ENCODE results near the gene HRH2.
"Not testable (repeated sequence)": the region's sequence is repeated elsewhere in the genome, so short reads cannot be mapped to it uniquely, and the experiment has no call there.

The HRH2 gene

DNA sequence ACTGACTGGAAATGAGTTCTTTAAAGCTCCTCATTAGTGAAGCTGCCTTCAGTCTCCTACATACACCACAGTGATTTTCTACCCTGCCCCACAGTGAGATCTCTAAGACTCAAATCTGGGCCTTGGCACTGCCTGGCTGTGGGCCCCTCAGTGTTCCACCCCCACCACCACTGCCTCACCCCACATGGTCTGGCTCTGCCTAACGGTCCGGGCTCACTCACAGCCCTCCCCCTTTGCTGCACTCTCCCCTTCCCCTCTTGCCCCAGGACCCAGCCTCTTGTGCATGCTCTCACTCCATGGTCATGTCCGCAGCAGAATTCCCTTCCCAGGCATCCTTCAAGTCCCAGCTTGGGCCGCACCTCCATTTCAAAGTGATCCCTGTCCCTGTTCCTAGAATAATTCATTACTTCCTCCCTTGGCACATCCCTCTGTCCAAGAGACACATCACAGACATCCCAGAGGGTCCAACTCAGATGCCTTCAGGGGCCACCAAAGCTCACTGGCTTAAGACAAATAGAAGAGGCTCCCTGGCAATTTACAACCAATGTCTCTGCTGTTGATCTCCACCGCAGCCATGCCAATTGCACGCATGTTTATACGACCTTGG lies 56.7 kb downstream of the HRH2 start:
- no peak for DNase-seq (ENCODE audit: low read depth)

DNA sequence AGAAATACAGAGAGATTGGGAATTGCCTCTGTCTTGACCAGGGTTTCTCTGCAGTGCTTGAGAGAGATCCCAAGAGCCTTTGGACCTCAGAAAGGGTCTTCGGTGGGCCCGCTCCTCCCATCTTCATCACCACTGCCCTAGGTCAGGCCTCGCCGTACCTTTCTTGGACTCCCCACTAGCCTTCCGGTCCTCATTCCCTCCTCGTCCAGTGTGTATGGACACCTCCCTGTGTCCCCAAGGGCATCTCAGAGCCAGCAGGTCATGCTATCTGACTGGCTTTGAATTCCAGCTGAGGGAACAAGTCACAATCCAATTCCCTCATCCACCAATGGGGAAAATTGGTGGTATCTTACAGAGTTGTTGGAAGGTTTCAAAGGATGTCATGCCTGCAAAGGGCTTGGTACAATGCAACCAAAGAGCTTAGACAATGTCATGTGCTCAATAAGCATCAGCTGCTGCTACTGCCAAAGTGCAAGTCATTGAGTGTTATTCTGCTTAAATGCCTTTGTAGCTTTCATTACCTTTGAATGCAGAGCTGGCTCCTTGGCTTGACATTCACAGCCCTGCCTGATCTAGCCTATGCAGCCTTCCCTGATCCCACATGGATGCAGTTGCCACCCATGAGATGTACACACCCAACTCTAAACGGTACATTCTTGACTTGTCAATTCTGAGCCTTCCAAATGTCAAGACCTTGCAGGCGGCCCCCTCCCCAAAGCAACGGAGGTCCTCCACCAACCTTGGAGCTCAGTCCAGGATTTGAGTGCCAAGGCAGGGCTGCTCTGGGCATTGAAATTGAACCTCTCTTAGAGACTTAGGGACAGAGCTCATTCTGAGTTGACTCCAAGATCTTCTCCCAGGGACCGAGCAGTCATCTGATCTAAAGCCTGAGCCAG lies 58.0 kb downstream of the HRH2 start:
- DNase-seq (ENCODE audit: low read depth) = no peak

- DNase-seq (ENCODE audit: low read depth) = no peak
Measured at GRCh38 chr5:175717837-175718236, 60.0 kb downstream of the HRH2 start.

GRCh38 chr5:175718401-175719108 lies 60.7 kb downstream of the HRH2 start:
- no peak for DNase-seq (ENCODE audit: low read depth)

GRCh38 chr5:175719109-175719432 lies 61.2 kb downstream of the HRH2 start:
- not testable (repeated sequence) for DNase-seq (ENCODE audit: low read depth)

GRCh38 chr5:175724314-175725275 lies 66.7 kb downstream of the HRH2 start:
- DNase-seq (ENCODE audit: low read depth) = no peak

DNA sequence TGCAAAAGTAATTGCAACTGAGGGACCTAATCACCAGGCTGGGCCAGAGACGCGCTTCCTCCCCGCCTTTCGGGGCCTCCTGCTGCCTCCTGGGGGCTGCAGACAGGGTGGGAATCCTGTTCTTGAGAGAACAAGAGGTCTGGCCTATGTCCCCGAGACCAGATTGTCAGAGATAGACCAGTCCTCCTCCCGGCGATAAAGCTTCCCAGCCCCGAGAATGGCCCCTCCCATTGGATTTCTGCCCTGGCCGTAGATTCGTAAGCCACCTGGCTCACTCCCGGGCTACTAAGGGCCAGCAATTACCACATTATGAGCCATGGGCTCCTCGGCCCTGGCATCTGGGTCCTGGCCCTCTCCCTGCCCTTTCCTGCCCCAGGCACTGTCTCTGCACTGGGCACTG lies 70.4 kb downstream of the HRH2 start:
- DNase-seq (ENCODE audit: low read depth) = no peak

- DNase-seq (ENCODE audit: low read depth) = no peak
Measured at GRCh38 chr5:175728885-175729828, 71.3 kb downstream of the HRH2 start.

DNA sequence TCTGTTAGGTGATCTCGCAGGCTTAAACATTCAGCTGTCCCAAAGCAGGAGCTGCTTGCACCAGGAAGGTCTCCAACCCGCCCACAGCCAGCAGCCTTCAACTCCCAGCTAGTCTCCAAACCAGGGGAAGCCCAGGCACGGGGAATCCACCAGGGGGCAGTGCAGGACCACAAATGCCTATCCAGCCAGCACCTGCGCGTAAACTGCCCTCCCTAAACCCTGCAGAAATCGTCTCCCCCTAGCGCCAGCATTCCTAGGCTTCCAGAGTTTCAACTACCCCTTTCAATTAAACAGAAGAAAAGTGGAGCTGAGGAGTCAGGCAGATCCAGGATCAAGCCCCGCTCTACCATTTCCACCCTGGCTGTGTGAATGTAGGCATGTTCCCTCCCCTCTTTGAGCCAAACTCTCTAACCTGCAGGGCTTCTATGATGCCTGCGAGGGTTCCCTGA lies 72.0 kb downstream of the HRH2 start:
- peak; percentile 75 for DNase-seq (ENCODE audit: low read depth)

- no peak for DNase-seq (ENCODE audit: low read depth)
Measured at GRCh38 chr5:175731172-175731571, 73.3 kb downstream of the HRH2 start.

- DNase-seq (ENCODE audit: low read depth) = no peak
Measured at GRCh38 chr5:175731756-175732465, 74.0 kb downstream of the HRH2 start.

DNA sequence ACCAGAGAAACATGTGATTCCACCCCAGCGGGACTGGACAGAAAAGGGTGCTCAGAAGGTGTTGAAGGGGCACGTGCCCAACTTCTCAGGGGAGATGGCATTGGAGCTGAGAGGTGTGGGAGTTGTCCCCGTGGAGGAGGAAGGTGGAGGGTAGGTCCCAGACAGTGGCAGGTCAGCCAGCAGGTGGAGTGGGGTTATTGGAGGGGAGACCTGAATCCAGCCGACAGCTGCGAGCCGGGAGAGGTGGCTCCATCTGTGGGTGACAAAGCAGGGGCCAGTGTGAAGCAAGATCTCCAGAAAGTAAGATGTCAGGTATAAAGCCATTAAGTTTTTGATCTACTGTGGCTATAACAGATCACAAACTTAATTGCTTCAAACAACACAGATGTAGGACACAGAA lies 75.1 kb downstream of the HRH2 start:
- DNase-seq (ENCODE audit: low read depth) = no peak

GRCh38 chr5:175734016-175734415 lies 76.1 kb downstream of the HRH2 start:
- DNase-seq (ENCODE audit: low read depth) = no peak

GRCh38 chr5:175734501-175734900 lies 76.6 kb downstream of the HRH2 start:
- no peak for DNase-seq (ENCODE audit: low read depth)

DNA sequence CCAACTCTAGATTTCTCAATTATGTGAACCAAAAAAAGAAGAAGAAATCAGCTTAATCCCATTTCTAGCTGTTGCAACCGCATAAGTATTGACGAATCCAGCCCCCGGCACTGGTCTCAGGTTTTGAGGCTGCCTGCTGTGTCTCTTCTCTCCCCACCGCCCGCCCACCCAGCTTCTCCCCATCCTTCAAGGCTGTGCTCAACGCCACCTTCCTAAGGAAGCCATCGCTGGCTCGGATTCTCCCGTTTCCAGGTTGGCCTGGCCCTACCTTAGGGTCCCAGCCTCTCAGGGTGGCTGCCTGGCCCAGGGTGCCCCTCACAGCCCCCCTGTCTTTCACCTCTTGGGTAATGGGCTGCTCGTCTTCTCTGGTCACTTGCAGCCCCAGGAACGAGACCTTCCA lies 77.8 kb downstream of the HRH2 start:
- DNase-seq (ENCODE audit: low read depth) = no peak

GRCh38 chr5:175736652-175737051 lies 78.8 kb downstream of the HRH2 start:
- DNase-seq (ENCODE audit: low read depth) = no peak

GRCh38 chr5:175737481-175737880 lies 79.6 kb downstream of the HRH2 start:
- DNase-seq (ENCODE audit: low read depth) = no peak

DNA sequence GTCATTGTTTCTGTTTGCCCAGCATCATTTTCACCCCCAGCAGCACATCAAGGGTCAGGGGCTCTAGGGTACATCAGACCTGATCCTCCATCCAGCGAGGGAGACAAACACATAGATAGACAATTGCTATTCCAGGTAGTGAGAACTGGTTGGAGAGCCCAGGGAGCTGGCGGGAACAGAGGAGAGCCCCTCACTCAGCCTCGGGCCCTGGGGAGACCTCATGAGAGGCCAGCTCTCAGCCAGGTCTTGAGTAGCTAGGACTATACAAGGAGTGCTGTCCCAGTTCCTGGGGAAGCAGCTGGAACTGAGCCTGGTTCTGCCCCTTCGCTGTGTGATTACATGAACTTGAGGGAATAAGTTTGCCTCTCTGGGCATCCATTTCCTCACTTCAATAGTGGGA lies 80.3 kb downstream of the HRH2 start:
- DNase-seq (ENCODE audit: low read depth) = no peak

DNA sequence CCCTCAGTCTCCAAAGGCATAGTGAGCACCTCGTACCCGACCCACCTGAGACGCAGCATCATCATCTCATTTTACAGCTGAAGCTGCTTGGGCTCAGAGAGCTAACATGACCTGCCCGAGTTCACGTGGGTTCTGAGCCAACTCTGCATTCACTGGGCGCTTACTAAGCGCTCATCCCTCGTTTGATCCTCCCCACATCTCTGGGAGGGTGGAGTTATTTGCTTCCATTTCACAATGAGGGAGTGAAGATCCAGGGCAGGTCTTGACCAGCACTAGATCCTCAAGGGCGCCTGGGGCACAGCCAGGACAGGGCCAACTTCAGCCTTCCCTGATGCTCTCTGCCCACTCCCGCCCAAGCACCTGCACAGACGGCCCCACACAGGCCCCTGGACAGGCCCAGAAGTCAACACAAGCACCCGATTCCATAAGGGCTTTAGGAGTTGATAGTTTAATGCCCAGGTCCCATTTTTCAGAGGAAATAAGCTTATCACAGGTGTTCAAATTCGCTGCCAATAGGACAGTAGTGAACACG lies 80.8 kb downstream of the HRH2 start:
- DNase-seq (ENCODE audit: low read depth) = no peak

GRCh38 chr5:175740014-175740413 lies 82.1 kb downstream of the HRH2 start:
- no peak for DNase-seq (ENCODE audit: low read depth)

Data from amniotic epithelial cell (primary cell).